Measurements from ENCODE around the gene IFT20.

IFT20 gene

DNA sequence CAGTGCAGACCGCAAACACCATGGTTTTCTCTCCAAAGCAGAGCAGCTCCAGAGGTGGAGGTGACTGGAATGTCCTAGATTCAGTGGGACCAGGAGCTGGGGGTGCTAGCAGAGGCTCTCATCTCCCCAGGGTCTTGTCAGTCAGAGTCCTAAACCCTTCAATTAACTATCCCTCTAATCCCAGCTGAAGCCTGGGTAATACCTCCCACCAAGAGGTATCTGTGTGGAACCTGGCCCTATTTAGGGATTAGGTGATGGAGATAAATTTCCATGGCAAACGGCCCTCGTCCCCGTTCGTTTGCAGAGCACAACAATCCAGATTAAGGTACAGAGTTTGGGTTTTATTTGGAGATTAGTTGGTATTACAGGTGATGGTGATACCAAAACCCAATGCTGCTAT lies 27.9 kb upstream of the IFT20 start:
- no peak overlapping the region for H3K4me3 ChIP-seq (ENCODE audit: control insufficient read depth, low read depth, low read length)
- TF ChIP-seq, protein P1, sequence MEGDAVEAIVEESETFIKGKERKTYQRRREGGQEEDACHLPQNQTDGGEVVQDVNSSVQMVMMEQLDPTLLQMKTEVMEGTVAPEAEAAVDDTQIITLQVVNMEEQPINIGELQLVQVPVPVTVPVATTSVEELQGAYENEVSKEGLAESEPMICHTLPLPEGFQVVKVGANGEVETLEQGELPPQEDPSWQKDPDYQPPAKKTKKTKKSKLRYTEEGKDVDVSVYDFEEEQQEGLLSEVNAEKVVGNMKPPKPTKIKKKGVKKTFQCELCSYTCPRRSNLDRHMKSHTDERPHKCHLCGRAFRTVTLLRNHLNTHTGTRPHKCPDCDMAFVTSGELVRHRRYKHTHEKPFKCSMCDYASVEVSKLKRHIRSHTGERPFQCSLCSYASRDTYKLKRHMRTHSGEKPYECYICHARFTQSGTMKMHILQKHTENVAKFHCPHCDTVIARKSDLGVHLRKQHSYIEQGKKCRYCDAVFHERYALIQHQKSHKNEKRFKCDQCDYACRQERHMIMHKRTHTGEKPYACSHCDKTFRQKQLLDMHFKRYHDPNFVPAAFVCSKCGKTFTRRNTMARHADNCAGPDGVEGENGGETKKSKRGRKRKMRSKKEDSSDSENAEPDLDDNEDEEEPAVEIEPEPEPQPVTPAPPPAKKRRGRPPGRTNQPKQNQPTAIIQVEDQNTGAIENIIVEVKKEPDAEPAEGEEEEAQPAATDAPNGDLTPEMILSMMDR (conservative IDR thresholded peaks at IDR 0.05; ENCODE audit: control insufficient read depth, insufficient read depth, low read depth, low read length): no peak
- DNase-seq (ENCODE audit: low read depth): no peak

DNA sequence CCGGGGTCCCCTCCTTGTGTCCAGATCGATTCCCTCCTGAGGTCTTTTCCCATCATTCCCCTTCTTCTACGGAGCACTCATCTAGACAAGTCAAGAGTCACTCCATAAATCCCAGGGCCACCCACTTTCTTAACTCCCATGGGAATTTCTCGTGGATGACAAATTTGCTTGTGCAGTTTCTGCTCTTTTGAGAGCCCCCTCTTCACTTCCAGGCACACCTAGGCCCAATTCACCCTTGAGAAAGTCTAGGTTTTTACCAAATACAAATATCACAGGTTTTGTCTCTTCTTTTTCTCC lies 22.6 kb upstream of the IFT20 start:
- no peak for DNase-seq (ENCODE audit: low read depth)
- peak overlapping the region; percentile 97 for H3K4me3 ChIP-seq (ENCODE audit: control insufficient read depth, low read depth, low read length)
- TF ChIP-seq, protein P1 (conservative IDR thresholded peaks at IDR 0.05; ENCODE audit: control insufficient read depth, insufficient read depth, low read depth, low read length): no peak

DNA sequence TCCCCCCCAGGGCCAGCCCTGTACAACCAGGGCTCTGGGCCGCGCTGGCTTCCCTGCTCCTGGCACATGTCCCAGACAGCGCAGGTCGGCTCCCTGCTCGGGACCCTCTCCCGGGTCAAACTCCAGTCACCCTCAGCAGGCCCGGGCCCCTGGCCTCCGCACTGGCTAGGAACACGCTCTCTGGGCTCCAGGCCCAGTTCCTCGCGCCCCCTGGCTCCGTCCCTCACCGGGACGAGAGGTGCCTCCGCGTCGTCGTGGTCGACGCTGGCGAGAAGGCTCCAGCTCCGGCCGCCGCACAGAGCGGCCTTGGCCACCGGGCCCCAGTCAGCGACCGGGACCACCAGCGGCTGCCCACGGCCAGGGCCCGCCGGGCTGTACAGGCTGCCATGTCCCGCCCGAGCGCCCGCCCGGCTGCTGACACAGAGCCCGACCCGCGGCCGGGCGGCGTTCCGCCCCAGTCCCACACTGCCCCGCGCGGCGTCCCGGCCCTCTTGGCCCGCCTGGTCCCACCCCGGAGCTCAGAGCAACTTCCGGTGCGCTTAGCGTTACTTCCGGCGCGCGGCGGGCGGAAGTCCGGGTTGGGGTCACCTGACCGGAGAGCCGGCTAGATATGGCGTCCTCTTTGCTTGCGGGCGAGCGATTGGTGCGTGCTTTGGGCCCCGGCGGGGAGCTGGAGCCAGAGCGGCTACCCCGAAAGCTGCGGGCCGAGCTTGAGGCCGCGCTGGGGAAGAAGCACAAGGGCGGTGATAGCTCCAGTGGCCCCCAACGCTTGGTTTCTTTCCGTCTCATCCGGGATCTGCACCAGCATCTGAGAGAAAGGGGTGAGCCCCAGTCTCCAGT lies 22.0 kb upstream of the IFT20 start, which contains the start of gene POLDIP2:
TSS of gene POLDIP2 (minus strand) at position 467 of the 840 bp plus-strand sequence. CDS start at position 388, 79 bp downstream.
- TF ChIP-seq, protein P1 (conservative IDR thresholded peaks at IDR 0.05; ENCODE audit: control insufficient read depth, insufficient read depth, low read depth, low read length): no peak
- DNase-seq (ENCODE audit: low read depth): peak; percentile 92
- H3K4me3 ChIP-seq (ENCODE audit: control insufficient read depth, low read depth, low read length): peak within 1 kb of the TSS; percentile 97

DNA sequence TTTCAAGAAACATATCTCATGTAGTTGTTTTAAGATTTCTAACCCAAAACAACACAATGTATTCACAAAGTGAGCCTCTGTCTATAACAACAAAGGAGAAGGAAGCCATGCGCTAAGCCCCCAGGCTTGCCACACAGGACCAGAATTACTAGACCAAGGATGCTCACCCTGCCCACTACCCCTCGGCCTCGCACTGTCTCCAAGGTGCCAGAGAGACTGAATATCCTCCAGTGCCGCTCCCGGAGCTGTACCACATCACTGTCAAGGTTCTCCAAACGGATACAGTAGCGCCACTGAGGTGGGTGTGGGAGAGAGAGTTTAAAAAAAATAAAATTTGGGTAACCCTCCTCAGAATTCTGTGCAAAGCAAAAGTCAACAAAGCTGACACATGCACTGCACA lies 15.0 kb upstream of the IFT20 start:
- no peak for DNase-seq (ENCODE audit: low read depth)
- H3K4me3 ChIP-seq (ENCODE audit: control insufficient read depth, low read depth, low read length): no peak overlapping the region
- TF ChIP-seq, protein P1 (conservative IDR thresholded peaks at IDR 0.05; ENCODE audit: control insufficient read depth, insufficient read depth, low read depth, low read length): no peak

DNA sequence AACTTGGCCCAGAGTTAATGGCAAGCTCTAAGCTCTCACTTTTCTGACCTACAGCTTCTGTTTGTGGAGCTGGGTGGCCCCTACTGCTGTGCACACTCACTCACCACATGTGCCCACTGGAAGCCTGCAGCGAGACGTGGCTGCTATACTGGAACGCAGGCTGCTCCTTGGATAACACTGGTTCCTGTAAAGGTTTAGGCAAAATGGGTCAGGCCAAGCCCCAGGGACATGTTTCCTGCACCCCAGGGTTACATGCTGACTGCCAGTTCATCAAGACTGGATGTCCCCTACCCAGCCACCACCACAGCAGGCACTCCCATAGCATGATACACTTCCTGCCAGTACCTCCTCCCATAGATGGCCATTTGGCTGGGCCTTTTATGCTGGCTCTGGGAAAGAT lies 13.7 kb upstream of the IFT20 start:
- TF ChIP-seq, protein P1 (conservative IDR thresholded peaks at IDR 0.05; ENCODE audit: control insufficient read depth, insufficient read depth, low read depth, low read length): no peak
- no peak for DNase-seq (ENCODE audit: low read depth)
- no peak overlapping the region for H3K4me3 ChIP-seq (ENCODE audit: control insufficient read depth, low read depth, low read length)

DNA sequence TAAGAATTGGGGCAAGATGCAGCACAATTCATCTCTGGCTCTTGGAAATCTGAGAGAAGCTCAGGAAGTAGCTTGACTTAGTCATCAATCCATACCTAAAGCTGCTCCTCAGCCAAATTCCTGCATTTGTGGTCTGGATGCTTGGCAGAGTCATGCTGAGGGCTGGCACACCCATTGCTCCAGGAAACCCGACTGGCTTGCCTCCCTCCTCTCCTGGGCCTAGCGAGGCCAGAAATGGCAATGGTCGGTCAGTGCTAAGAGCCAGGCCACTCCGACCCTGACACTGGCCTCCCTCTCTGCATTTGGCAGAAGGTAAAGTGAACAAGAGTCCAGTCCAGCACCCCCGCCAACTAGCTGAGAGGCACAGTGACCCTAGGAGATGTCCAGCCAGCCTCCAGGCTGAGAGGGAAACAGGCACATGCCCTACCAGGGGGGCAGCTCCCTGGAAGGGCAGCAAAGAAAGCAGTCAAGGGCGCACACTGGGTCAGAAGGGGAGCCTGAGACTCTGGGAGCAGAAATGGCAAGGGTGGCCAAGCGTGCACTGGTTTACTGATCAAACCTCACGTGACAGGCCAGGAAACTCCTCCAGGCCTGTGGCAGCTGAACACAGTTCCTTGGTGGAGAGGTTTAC lies 12.1 kb upstream of the IFT20 start:
- peak; percentile 89 for DNase-seq (ENCODE audit: low read depth)
- TF ChIP-seq, protein P1 (conservative IDR thresholded peaks at IDR 0.05; ENCODE audit: control insufficient read depth, insufficient read depth, low read depth, low read length): no peak
- no peak overlapping the region for H3K4me3 ChIP-seq (ENCODE audit: control insufficient read depth, low read depth, low read length)
